Duodenal mucosa (tissue), 2 donors: ENCODE data around the gene POLR2J.

Source experiments
- H3K27ac ChIP-seq: one replicate; pipeline ENCODE4 v1.7.0; 2013; ENCODE audit warnings: low read depth, low read length
- H3K27me3 ChIP-seq, 2 donors: one replicate each; pipeline ENCODE4 v1.7.0; 2013; ENCODE audit warnings: low read length in 2 of 2, control low read depth in 1 of 2; ENCODE audit not compliant: insufficient read depth in 2 of 2, control insufficient read depth in 1 of 2
- H3K36me3 ChIP-seq, 2 donors: one replicate each; pipeline ENCODE4 v1.7.0; 2013; ENCODE audit warnings: low read length in 2 of 2, control low read depth in 1 of 2; ENCODE audit not compliant: insufficient read depth in 2 of 2, control insufficient read depth in 1 of 2
- H3K4me1 ChIP-seq, 2 donors: one replicate each; pipeline ENCODE4 v1.7.0; 2013; ENCODE audit warnings: low read length in 2 of 2, control low read depth in 1 of 2; ENCODE audit not compliant: insufficient read depth in 2 of 2, control insufficient read depth in 1 of 2
- H3K4me3 ChIP-seq, 2 donors: one replicate each; pipeline ENCODE4 v1.7.0; 2013; ENCODE audit warnings: low read length in 2 of 2, low read depth in 1 of 2
- H3K9ac ChIP-seq, 2 donors: one replicate each; pipeline ENCODE4 v1.7.0; 2013; ENCODE audit warnings: low read length in 2 of 2, low read depth in 1 of 2
- H3K9me3 ChIP-seq, 2 donors: one replicate each; pipeline ENCODE4 v1.7.0; 2013; ENCODE audit warnings: low read length in 2 of 2, control low read depth in 1 of 2; ENCODE audit not compliant: control insufficient read depth in 1 of 2

POLR2J gene

GRCh38 chr7:102472126-102473041 lies 6.3 kb downstream of the POLR2J start:
- H3K27me3 ChIP-seq: no peaks in the 10 kb centered on the region
- H3K4me3 ChIP-seq: no peak overlapping the region
- H3K36me3 ChIP-seq: peaks cover 0 to 20% of the 10 kb centered on the region in 2 donors
- H3K4me1 ChIP-seq: peaks cover 9 to 10% of the 10 kb centered on the region in 2 donors
- no peak overlapping the region for H3K27ac ChIP-seq
- H3K9me3 ChIP-seq: no peaks in the 10 kb centered on the region
- H3K9ac ChIP-seq: no peak overlapping the region

GRCh38 chr7:102471791-102472125 lies 7.0 kb downstream of the POLR2J start:
- no peak overlapping the region for H3K9ac ChIP-seq
- H3K36me3 ChIP-seq: peaks cover 0 to 20% of the 10 kb centered on the region in 2 donors

GRCh38 chr7:102469972-102470825 lies 8.5 kb downstream of the POLR2J start:
- H3K36me3 ChIP-seq: peaks cover 0 to 20% of the 10 kb centered on the region in 2 donors
- no peak overlapping the region for H3K9ac ChIP-seq
- no peaks in the 10 kb centered on the region for H3K9me3 ChIP-seq
- no peaks in the 10 kb centered on the region for H3K27me3 ChIP-seq
- no peak overlapping the region for H3K27ac ChIP-seq
- peaks cover 15 to 17% of the 10 kb centered on the region in 2 donors for H3K4me1 ChIP-seq
- peak overlapping the region in 1 of 2 donors; percentile 45 for H3K4me3 ChIP-seq

More at GRCh38 chr7:102471791-102472125, 7.0 kb downstream of the POLR2J start:
- Histone ChIP-seq H3K27ac (no peak overlapping the region), H3K27me3 (no peaks in the 10 kb centered on the region), H3K4me1 (peaks cover 9 to 10% of the 10 kb centered on the region in 2 donors), H3K4me3 (no peak overlapping the region), H3K9me3 (no peaks in the 10 kb centered on the region)

- no peak overlapping the region for H3K9ac ChIP-seq
- no peaks in the 10 kb centered on the region for H3K27me3 ChIP-seq
- H3K9me3 ChIP-seq: no peaks in the 10 kb centered on the region
- no peak overlapping the region for H3K4me3 ChIP-seq
- H3K36me3 ChIP-seq: peaks cover 0 to 20% of the 10 kb centered on the region in 2 donors
- H3K4me1 ChIP-seq: peaks cover 15 to 17% of the 10 kb centered on the region in 2 donors
- H3K27ac ChIP-seq: no peak overlapping the region
Observed at GRCh38 chr7:102469351-102469971, 9.3 kb downstream of the POLR2J start.

- no peaks in the 10 kb centered on the region for H3K9me3 ChIP-seq
- H3K4me3 ChIP-seq: no peak overlapping the region
- H3K9ac ChIP-seq: no peak overlapping the region
- H3K27ac ChIP-seq: no peak overlapping the region
- no peaks in the 10 kb centered on the region for H3K27me3 ChIP-seq
- H3K4me1 ChIP-seq: peaks cover 18 to 23% of the 10 kb centered on the region in 2 donors
- peaks cover 0 to 20% of the 10 kb centered on the region in 2 donors for H3K36me3 ChIP-seq
Observed at GRCh38 chr7:102468478-102469350, 10.0 kb downstream of the POLR2J start.

- Histone ChIP-seq H3K4me1 (peaks cover 19 to 26% of the 10 kb centered on the region in 2 donors), H3K27me3 (no peaks in the 10 kb centered on the region), H3K36me3 (peaks cover 0 to 12% of the 10 kb centered on the region in 2 donors), H3K9ac (no peak overlapping the region), H3K4me3 (no peak overlapping the region), H3K27ac (no peak overlapping the region), H3K9me3 (no peaks in the 10 kb centered on the region)
Observed at GRCh38 chr7:102467581-102468477, 10.9 kb downstream of the POLR2J start.

GRCh38 chr7:102466097-102466496 lies 12.6 kb downstream of the POLR2J start:
- Histone ChIP-seq H3K4me3 (peak overlapping the region; percentile 98 to 100), H3K4me1 (peaks cover 19 to 26% of the 10 kb centered on the region in 2 donors)

GRCh38 chr7:102464577-102465280 lies 14.0 kb downstream of the POLR2J start, which contains the start of the genes ALKBH4 and LRWD1:
TSS of gene ALKBH4 (minus strand) at chr7:102464863. CDS start at chr7:102464836, 27 bp downstream.
TSS of gene LRWD1 (plus strand) at chr7:102464984. CDS start at chr7:102465081, 97 bp downstream.
- Histone ChIP-seq H3K9ac (peak within 1 kb of the TSS; percentile 85 to 99), H3K9me3 (no peaks in the 10 kb centered on the region), H3K4me3 (peak within 1 kb of the TSS; percentile 98 to 100), H3K36me3 (peaks cover 0 to 3% of the 10 kb centered on the region in 2 donors), H3K4me1 (peaks cover 13 to 19% of the 10 kb centered on the region in 2 donors), H3K27me3 (no peaks in the 10 kb centered on the region), H3K27ac (peak within 1 kb of the TSS; percentile 17)

More at GRCh38 chr7:102466097-102466496, 12.6 kb downstream of the POLR2J start:
- Histone ChIP-seq H3K9ac (no peak overlapping the region), H3K27ac (no peak overlapping the region), H3K9me3 (no peaks in the 10 kb centered on the region), H3K27me3 (no peaks in the 10 kb centered on the region), H3K36me3 (peaks cover 0 to 3% of the 10 kb centered on the region in 2 donors)
